ENCODE measurements around the gene NRBP1. TPM values are rescaled to one million over a fixed set of nuclear protein-coding genes. Genes with fewer than 3 reads are reported as not detected.
A peak's percentile ranks its signal among the peaks of the same experiment; 100 is the strongest.

NRBP1 gene
- total RNA-seq, 4 donors from 2014 or later: 51.3 to 75.9 (median 63.6) TPM

GRCh38 chr2:27427863-27428212 is 593 bp upstream of the NRBP1 start:
- TF ChIP-seq, protein P1, sequence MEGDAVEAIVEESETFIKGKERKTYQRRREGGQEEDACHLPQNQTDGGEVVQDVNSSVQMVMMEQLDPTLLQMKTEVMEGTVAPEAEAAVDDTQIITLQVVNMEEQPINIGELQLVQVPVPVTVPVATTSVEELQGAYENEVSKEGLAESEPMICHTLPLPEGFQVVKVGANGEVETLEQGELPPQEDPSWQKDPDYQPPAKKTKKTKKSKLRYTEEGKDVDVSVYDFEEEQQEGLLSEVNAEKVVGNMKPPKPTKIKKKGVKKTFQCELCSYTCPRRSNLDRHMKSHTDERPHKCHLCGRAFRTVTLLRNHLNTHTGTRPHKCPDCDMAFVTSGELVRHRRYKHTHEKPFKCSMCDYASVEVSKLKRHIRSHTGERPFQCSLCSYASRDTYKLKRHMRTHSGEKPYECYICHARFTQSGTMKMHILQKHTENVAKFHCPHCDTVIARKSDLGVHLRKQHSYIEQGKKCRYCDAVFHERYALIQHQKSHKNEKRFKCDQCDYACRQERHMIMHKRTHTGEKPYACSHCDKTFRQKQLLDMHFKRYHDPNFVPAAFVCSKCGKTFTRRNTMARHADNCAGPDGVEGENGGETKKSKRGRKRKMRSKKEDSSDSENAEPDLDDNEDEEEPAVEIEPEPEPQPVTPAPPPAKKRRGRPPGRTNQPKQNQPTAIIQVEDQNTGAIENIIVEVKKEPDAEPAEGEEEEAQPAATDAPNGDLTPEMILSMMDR (IDR thresholded peaks at IDR 0.05): no peak
- TF ChIP-seq POLR2A (IDR thresholded peaks at IDR 0.05): no peak
- H3K4me3 ChIP-seq: peak overlapping the region; percentile 78 to 99 (median 86)
- no peak for DNase-seq

DNA sequence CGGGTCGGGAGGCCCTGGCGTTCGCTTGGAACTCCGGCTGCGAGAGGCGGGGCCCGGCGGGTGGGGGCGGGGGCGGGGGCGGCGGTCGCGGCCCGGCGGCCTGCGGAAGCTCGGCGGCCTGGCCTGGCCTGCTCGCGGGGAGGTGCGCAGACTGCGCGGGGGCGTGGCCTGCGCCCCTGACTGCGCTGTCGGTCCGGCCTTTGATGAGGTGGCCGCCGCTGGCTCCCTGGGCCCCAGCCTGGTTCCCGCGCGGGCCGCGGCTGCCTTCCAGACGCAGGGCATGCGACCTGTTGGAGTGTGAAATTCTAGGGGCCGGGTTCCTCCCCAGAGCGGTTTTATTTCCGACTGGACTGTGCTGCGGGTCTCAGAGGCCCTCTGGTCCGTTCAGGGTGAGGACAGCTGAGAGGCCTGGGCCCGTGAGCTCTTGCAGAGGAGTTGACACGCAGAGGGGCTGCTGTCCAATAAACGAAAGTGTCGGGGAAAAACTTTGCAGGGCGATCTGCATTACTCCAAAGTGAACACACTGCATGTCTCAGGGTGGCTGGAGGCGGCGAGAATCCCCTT is 629 bp downstream of the NRBP1 start:
- TF ChIP-seq POLR2A (IDR thresholded peaks at IDR 0.05): no peak
- TF ChIP-seq, protein P1 (IDR thresholded peaks at IDR 0.05): peak in 1 of 6 experiments; percentile 12
- peaks cover 0 to 12% (median 0%) of the 10 kb centered on the region in 3 donors for H3K36me3 ChIP-seq
- no peaks in the 10 kb centered on the region for H3K27me3 ChIP-seq
- H3K4me3 ChIP-seq: peak overlapping the region; percentile 78 to 99 (median 86)
- H3K9me3 ChIP-seq: no peaks in the 10 kb centered on the region
- peak; percentile 74 to 94 (median 92) for DNase-seq
- H3K4me1 ChIP-seq: peaks cover 0 to 34% (median 11%) of the 10 kb centered on the region in 4 donors
- H3K27ac ChIP-seq: peak overlapping the region; percentile 95 to 100 (median 98)

More at GRCh38 chr2:27427863-27428212, 593 bp upstream of the NRBP1 start:
- Histone ChIP-seq H3K4me1 (peaks cover 0 to 34% (median 11%) of the 10 kb centered on the region in 4 donors), H3K27ac (peak overlapping the region; percentile 95 to 100 (median 98)), H3K9me3 (no peaks in the 10 kb centered on the region), H3K27me3 (no peaks in the 10 kb centered on the region), H3K36me3 (no peaks in the 10 kb centered on the region)

DNA sequence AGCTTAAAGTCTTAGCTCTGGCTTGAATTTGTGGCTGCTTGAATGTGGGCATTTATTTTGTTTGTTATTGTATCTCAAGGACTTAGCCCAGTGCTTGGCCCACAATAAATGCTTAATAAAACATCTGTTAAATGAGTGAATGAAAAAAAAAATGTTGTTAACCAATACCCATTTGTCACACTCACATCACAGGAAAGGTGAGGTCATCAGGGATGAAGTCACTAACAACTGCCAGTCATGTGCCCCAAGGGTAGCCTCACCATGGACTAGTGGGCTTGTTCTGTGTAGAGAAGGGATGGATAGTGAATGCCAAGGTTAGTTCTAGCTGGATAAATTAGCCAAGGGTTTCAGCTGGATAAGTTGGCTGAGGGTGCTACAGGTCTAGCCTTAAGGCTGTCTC is 3.0 kb downstream of the NRBP1 start:
- Histone ChIP-seq H3K27ac (no peak overlapping the region), H3K27me3 (no peaks in the 10 kb centered on the region), H3K4me1 (peaks cover 0 to 31% (median 11%) of the 10 kb centered on the region in 4 donors), H3K9me3 (no peaks in the 10 kb centered on the region), H3K4me3 (no peak overlapping the region), H3K36me3 (peaks cover 0 to 35% (median 0%) of the 10 kb centered on the region in 3 donors)
- TF ChIP-seq POLR2A (IDR thresholded peaks at IDR 0.05): no peak
- TF ChIP-seq, protein P1 (IDR thresholded peaks at IDR 0.05): no peak
- no peak for DNase-seq

DNA sequence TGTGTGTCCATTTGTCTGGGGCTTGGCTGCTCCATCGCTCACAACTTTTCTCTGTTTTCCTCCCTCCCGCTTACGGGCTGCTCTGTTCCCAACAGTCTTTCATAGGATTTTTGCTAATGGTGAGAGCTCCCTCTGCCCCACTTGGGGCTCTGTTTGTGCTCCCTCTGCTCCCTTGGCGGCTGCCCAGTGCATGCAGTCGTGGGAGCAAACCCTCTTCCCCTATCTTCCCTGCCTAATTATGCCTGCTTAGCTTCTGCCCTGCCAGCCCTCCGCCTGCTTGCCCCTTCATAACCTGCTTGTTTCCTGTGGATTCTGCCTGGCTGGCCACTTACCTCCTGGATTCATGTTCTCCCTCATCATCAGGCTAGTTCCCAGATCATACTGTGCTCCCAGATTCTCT is 7.2 kb downstream of the NRBP1 start:
- H3K4me1 ChIP-seq: peaks cover 0 to 15% (median 4%) of the 10 kb centered on the region in 4 donors
- no peak overlapping the region for H3K4me3 ChIP-seq
- H3K9me3 ChIP-seq: no peaks in the 10 kb centered on the region
- H3K27me3 ChIP-seq: no peaks in the 10 kb centered on the region
- TF ChIP-seq, protein P1 (IDR thresholded peaks at IDR 0.05): no peak
- TF ChIP-seq POLR2A (IDR thresholded peaks at IDR 0.05): no peak
- DNase-seq: no peak
- peaks cover 0 to 77% (median 0%) of the 10 kb centered on the region in 3 donors for H3K36me3 ChIP-seq
- H3K27ac ChIP-seq: no peak overlapping the region

GRCh38 chr2:27441226-27441926 is 12.9 kb downstream of the NRBP1 start:
- Histone ChIP-seq H3K27me3 (no peaks in the 10 kb centered on the region), H3K27ac (no peak overlapping the region), H3K9me3 (no peaks in the 10 kb centered on the region), H3K36me3 (peaks cover 0 to 57% (median 0%) of the 10 kb centered on the region in 3 donors), H3K4me1 (peaks cover 0 to 11% (median 0%) of the 10 kb centered on the region in 4 donors), H3K4me3 (no peak overlapping the region)
- TF ChIP-seq POLR2A (IDR thresholded peaks at IDR 0.05): no peak
- TF ChIP-seq, protein P1 (IDR thresholded peaks at IDR 0.05): no peak
- DNase-seq: no peak
